Endothelial cell of umbilical vein (primary cell): ENCODE measurements around the gene ZNF213.
A peak's percentile ranks its signal among the peaks of the same experiment; 100 is the strongest.

Experiments
- FOS ChIP-seq: IDR thresholded peaks from 2 replicates; pipeline ENCODE4 v1.6.1; 2011; ENCODE audit warnings: mild to moderate bottlenecking, low read length, moderate library complexity, borderline replicate concordance; ENCODE audit not compliant: insufficient read depth
- JUN ChIP-seq: IDR thresholded peaks from 2 replicates; pipeline ENCODE4 v1.6.1; 2011; ENCODE audit warnings: borderline replicate concordance, low read depth; ENCODE audit not compliant: insufficient read length, insufficient read depth
- TF ChIP-seq, protein P1 (sequence below), 2 donors: IDR thresholded peaks; 1 replicate in 1 of 2; 2 replicates in 1 of 2; pipeline ENCODE4 v1.5.1; 2011; ENCODE audit warnings: low read length in 2 of 2, mild to moderate bottlenecking in 2 of 2, moderate library complexity in 2 of 2, control low read depth in 1 of 2, inconsistent platforms in 1 of 2, low read depth in 1 of 2; ENCODE audit not compliant: insufficient read depth in 1 of 2; ENCODE audit errors: extremely low read depth in 1 of 2

DNA sequence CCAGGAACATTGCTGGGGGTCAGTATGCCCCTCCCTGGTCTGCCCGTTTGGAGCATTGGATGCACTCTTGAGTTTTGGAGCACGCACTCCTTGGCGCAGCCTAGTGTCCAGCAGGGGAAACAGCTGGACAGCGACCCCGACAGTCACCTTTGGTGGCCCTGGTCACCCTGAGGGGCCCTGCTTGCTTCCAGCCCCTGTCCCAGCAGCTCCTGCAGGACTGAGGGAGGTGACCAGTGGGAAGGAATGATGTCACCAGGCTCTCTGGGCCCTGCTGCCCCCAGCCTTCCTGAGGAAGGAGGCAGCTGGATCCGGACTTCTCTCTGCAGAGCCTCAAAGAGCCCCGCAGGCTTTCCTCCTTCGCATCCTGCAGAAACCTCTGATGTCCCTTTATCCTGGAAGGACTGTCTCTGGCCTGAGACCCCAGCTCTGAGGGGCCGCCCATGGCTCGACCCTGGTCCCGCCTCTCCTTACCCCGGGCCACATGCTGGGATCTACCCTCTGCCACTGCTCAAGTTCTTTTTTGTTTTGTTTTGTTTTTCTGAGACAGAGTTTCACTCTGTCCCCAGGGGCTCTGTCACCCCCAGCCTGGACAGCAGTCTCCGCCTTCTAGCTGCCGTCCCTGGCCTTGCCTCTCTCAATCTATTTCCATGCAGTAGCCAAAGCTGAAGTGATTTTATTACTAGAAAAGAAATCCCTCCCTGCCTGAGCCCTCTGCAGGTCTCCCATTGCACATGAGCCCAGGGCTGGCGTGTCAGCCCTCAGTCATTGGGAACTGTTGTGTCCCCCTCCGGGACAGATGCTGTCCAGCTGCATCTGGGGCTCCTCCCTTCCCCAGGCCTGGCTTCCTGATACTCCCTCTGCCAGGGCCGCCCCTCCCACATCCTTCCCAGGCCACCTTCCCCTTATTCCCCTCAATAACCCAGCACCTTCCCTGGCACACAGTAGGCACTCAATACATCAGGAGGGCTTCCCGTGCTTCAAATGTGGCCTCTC lies 47.3 kb upstream of the ZNF213 start:
- TF ChIP-seq FOS (no peak), JUN (peak; percentile 71)
- TF ChIP-seq, protein P1, sequence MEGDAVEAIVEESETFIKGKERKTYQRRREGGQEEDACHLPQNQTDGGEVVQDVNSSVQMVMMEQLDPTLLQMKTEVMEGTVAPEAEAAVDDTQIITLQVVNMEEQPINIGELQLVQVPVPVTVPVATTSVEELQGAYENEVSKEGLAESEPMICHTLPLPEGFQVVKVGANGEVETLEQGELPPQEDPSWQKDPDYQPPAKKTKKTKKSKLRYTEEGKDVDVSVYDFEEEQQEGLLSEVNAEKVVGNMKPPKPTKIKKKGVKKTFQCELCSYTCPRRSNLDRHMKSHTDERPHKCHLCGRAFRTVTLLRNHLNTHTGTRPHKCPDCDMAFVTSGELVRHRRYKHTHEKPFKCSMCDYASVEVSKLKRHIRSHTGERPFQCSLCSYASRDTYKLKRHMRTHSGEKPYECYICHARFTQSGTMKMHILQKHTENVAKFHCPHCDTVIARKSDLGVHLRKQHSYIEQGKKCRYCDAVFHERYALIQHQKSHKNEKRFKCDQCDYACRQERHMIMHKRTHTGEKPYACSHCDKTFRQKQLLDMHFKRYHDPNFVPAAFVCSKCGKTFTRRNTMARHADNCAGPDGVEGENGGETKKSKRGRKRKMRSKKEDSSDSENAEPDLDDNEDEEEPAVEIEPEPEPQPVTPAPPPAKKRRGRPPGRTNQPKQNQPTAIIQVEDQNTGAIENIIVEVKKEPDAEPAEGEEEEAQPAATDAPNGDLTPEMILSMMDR (IDR thresholded peaks at IDR 0.05; ENCODE audit: extremely low read depth in 1 of 2, insufficient read depth in 1 of 2, low read depth in 1 of 2, low read length in 2 of 2): peak; percentile 3 to 23
